Measurements from ENCODE around the gene RREB1.

RREB1 gene

DNA sequence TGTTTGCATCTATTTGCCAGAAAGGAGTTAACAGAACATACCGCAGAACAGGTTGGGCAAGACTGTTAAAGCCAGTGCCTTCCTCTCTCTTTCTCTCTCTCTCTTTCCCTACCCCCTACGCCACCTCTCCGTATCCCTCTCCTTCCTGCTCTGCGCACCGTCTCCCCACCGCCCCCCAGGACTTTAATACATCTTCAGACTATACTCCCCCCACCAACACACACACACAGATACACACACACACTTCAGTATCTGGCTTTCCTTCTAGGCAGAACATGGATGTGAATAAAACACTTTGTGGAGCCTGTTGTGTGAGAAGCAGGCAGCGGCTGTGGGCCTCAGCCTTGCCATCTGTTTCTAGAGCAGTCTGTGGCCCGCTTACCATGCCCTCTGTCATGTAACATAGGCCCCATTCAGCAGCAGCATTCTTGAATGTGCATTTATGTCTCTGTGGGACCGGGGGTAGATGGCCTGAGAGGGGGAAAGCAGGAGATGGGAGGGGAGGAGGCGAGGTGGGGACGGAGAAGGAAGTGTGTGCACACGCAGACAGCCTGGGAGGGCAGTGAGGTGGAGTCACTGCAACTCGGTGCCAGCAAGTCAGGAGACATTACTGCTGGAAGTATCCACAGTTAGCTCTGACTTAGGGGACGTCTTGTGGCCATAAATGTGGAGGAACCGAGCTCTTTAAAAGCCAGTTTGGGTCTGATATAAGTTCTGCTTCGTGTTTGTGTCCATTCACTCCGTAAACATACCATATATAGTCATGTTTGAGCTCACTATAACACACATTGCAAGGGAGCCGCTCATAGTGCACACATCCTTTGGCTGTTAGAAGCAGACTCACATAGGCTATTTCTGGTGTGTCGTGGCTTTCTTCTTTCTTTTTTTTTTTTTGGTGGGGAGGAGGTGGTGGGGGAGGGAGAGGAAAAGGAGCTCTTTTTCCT, 38.4 kb downstream of the RREB1 start:
- Histone ChIP-seq H3K4me3 (ENCODE audit: low read depth in 1 of 2, low read length in 1 of 2) (peak overlapping the region; percentile 62 to 66), H3K27ac (peak overlapping the region; percentile 93), H3K27me3 (no peaks in the 10 kb centered on the region), H3K4me1 (ENCODE audit: control insufficient read depth in 1 of 2, insufficient read depth in 1 of 2, low read depth in 1 of 2, low read length in 1 of 2) (peaks cover 79 to 81% of the 10 kb centered on the region in 2 experiments), H3K9me3 (no peaks in the 10 kb centered on the region), H3K36me3 (no peaks in the 10 kb centered on the region)
- TF ChIP-seq, protein P1, sequence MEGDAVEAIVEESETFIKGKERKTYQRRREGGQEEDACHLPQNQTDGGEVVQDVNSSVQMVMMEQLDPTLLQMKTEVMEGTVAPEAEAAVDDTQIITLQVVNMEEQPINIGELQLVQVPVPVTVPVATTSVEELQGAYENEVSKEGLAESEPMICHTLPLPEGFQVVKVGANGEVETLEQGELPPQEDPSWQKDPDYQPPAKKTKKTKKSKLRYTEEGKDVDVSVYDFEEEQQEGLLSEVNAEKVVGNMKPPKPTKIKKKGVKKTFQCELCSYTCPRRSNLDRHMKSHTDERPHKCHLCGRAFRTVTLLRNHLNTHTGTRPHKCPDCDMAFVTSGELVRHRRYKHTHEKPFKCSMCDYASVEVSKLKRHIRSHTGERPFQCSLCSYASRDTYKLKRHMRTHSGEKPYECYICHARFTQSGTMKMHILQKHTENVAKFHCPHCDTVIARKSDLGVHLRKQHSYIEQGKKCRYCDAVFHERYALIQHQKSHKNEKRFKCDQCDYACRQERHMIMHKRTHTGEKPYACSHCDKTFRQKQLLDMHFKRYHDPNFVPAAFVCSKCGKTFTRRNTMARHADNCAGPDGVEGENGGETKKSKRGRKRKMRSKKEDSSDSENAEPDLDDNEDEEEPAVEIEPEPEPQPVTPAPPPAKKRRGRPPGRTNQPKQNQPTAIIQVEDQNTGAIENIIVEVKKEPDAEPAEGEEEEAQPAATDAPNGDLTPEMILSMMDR (IDR thresholded peaks at IDR 0.05), result no peak

DNA sequence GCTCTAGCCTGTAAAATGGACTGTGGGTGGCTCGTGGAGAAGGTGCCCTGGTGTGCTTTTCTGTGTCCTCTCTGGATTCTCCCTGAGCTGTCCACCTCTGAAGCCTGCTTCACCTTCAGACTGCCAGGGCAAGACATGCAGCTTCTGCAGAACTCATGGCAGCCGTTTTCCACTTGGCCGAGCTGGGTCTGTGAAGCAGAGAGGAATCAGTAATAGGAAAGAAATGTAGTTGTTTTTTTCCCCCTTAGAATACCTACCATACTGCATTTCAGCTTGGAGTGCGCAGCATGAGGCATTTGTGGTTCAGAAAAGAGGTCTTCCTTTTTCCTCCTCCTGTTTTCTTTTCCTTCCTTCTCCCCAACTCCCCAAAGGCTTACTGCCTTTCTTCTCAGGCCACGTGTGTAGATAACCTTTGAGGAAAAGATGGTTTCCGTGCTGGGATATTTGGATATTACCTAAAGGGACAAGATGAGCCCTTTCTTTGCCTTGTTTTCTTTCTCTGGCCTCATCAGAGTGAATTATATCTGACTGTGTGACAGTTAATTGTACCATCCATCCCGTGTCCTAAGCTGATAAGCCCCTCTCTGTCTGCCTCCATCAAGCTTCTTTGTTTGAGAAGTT, 39.4 kb downstream of the RREB1 start:
- Histone ChIP-seq H3K27me3 (no peaks in the 10 kb centered on the region), H3K36me3 (no peaks in the 10 kb centered on the region), H3K4me1 (ENCODE audit: control insufficient read depth in 1 of 2, insufficient read depth in 1 of 2, low read depth in 1 of 2, low read length in 1 of 2) (peaks cover 75 to 78% of the 10 kb centered on the region in 2 experiments), H3K4me3 (ENCODE audit: low read depth in 1 of 2, low read length in 1 of 2) (peak overlapping the region; percentile 62 to 66), H3K27ac (peak overlapping the region; percentile 93), H3K9me3 (no peaks in the 10 kb centered on the region)
- TF ChIP-seq, protein P1 (IDR thresholded peaks at IDR 0.05), result no peak

- Histone ChIP-seq H3K27me3 (no peaks in the 10 kb centered on the region), H3K9me3 (no peaks in the 10 kb centered on the region), H3K36me3 (no peaks in the 10 kb centered on the region), H3K4me1 (ENCODE audit: control insufficient read depth in 1 of 2, insufficient read depth in 1 of 2, low read depth in 1 of 2, low read length in 1 of 2) (peaks cover 64 to 73% of the 10 kb centered on the region in 2 experiments), H3K27ac (peak overlapping the region; percentile 37), H3K4me3 (ENCODE audit: low read depth in 1 of 2, low read length in 1 of 2) (no peak overlapping the region)
- TF ChIP-seq, protein P1 (IDR thresholded peaks at IDR 0.05), result no peak
Measured at GRCh38 chr6:7148100-7148822, 40.5 kb downstream of the RREB1 start.

DNA sequence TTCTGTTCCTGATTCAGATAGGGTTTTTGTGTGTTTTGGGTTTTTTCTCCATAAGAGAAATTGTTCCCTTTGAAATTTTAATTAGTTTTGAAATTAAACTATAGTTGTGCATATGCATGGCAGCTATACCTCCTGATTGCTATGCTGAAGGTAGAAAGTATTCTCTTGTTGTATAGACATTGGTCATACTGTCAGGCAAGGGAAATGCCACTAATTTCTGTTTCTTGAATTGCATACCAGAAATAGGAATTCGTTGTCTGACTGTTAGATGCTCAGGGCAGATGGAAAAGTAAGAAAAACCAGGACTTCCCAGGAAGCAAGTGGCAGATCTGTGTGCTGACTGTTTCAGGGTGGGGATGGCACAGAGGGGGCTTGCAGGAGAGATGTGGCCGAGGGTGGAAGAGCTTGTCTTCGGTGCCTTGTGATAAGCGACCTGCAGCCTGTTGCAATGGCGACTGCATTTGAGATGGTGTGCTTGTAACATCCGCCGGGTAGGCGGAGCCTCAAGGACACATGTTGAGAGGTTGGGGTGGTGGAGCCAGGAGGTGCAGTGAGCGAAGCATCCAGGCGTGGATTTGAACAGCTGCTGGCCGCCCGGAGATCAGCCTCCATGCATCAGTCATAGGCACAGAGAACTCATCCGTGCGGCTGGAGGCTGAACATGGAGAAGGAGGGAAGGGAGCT, 42.8 kb downstream of the RREB1 start:
- Histone ChIP-seq H3K4me3 (ENCODE audit: low read depth in 1 of 2, low read length in 1 of 2) (no peak overlapping the region), H3K4me1 (ENCODE audit: control insufficient read depth in 1 of 2, insufficient read depth in 1 of 2, low read depth in 1 of 2, low read length in 1 of 2) (peaks cover 61 to 73% of the 10 kb centered on the region in 2 experiments), H3K27ac (peak overlapping the region; percentile 33), H3K36me3 (no peaks in the 10 kb centered on the region), H3K9me3 (no peaks in the 10 kb centered on the region), H3K27me3 (no peaks in the 10 kb centered on the region)
- TF ChIP-seq, protein P1 (IDR thresholded peaks at IDR 0.05), result no peak

DNA sequence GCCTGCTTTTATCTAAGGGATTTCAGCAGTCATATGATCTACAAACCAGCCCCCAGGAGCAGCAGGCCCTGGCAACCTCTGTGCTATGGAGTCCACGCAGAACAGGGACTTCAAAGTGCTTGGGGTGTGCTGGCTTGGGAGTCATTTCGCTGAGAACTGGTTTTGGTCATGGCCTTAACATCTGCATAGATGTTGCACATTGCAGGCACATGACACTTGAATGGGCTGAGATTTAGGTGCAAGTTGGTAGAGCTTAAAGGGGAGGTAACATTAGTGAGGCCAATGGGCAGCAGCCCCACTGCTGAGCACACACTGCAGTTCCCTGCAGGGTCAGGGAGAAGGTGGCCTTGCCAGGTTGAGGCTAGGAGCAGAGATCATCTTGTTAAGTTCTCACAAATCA, 43.6 kb downstream of the RREB1 start:
- Histone ChIP-seq H3K9me3 (no peaks in the 10 kb centered on the region), H3K4me1 (ENCODE audit: control insufficient read depth in 1 of 2, insufficient read depth in 1 of 2, low read depth in 1 of 2, low read length in 1 of 2) (peaks cover 61 to 73% of the 10 kb centered on the region in 2 experiments), H3K36me3 (no peaks in the 10 kb centered on the region), H3K27me3 (no peaks in the 10 kb centered on the region), H3K27ac (no peak overlapping the region), H3K4me3 (ENCODE audit: low read depth in 1 of 2, low read length in 1 of 2) (no peak overlapping the region)
- TF ChIP-seq, protein P1 (IDR thresholded peaks at IDR 0.05), result no peak
